Trophoblast cell (in vitro differentiated cells and primary cell): ENCODE results near the gene BNC2.

Experiments used
- DNase-seq, 2 donors: peaks; one replicate each; pipeline ENCODE4 v3.0.0-alpha.2; 2016
- H2AFZ ChIP-seq: 2 replicates; pipeline ENCODE4 v1.6.1; 2013; ENCODE audit warnings: low read length, moderate library complexity, mild to moderate bottlenecking; ENCODE audit not compliant: insufficient read depth, poor library complexity
- H2AK5ac ChIP-seq: 2 replicates; pipeline ENCODE4 v1.6.1; 2013; ENCODE audit warnings: mild to moderate bottlenecking, low read length
- H2BK120ac ChIP-seq: 2 replicates; pipeline ENCODE4 v1.6.1; 2013; ENCODE audit warnings: low read length, mild to moderate bottlenecking, moderate library complexity; ENCODE audit not compliant: insufficient read depth, poor library complexity
- H2BK12ac ChIP-seq: 2 replicates; pipeline ENCODE4 v1.6.1; 2013; ENCODE audit warnings: mild to moderate bottlenecking, low read length, moderate library complexity
- H2BK5ac ChIP-seq: 2 replicates; pipeline ENCODE4 v1.6.1; 2013; ENCODE audit warnings: low read length, low read depth, moderate library complexity, mild to moderate bottlenecking; ENCODE audit not compliant: poor library complexity
- H3K14ac ChIP-seq: 2 replicates; pipeline ENCODE4 v1.6.1; 2013; ENCODE audit warnings: mild to moderate bottlenecking, low read length
- H3K18ac ChIP-seq: 2 replicates; pipeline ENCODE4 v1.6.1; 2013; ENCODE audit warnings: mild to moderate bottlenecking, low read length
- H3K23ac ChIP-seq: 2 replicates; pipeline ENCODE4 v1.6.1; 2013; ENCODE audit warnings: low read length
- H3K27ac ChIP-seq: 2 replicates; pipeline ENCODE4 v1.5.1; 2013; ENCODE audit warnings: low read depth, mild to moderate bottlenecking, inconsistent platforms, low read length, moderate library complexity
- H3K27me3 ChIP-seq: 2 replicates; pipeline ENCODE4 v1.6.1; 2013; ENCODE audit warnings: inconsistent platforms, mild to moderate bottlenecking, low read length, moderate library complexity; ENCODE audit not compliant: insufficient read depth
- H3K36me3 ChIP-seq, 2 experiments: 1 replicate in 1 of 2; 2 replicates in 1 of 2; pipeline ENCODE4 v1.6.1; 2013; ENCODE audit warnings: low read length in 2 of 2, mild to moderate bottlenecking in 2 of 2, moderate library complexity in 1 of 2; ENCODE audit not compliant: insufficient read depth in 2 of 2, control insufficient read depth in 1 of 2
- H3K4ac ChIP-seq: 2 replicates; pipeline ENCODE4 v1.6.1; 2013; ENCODE audit warnings: low read depth, mild to moderate bottlenecking, low read length, moderate library complexity
- H3K4me1 ChIP-seq, 2 experiments: 1 replicate in 1 of 2; 2 replicates in 1 of 2; pipeline ENCODE4 v1.6.1; 2013; ENCODE audit warnings: low read length in 2 of 2, mild to moderate bottlenecking in 2 of 2, moderate library complexity in 1 of 2; ENCODE audit not compliant: insufficient read depth in 2 of 2, control insufficient read depth in 1 of 2
- H3K4me2 ChIP-seq: 2 replicates; pipeline ENCODE4 v1.6.1; 2013; ENCODE audit warnings: inconsistent platforms, mild to moderate bottlenecking, low read length, moderate library complexity
- H3K4me3 ChIP-seq: 2 replicates; pipeline ENCODE4 v1.5.1; 2013; ENCODE audit warnings: mild to moderate bottlenecking, low read depth, low read length, inconsistent platforms
- H3K79me1 ChIP-seq: one replicate; pipeline ENCODE4 v1.6.1; 2013; ENCODE audit warnings: low read length
- H3K79me2 ChIP-seq: 2 replicates; pipeline ENCODE4 v1.6.1; 2013; ENCODE audit warnings: low read length, mild to moderate bottlenecking; ENCODE audit not compliant: control insufficient read depth, insufficient read depth, poor library complexity
- H3K9ac ChIP-seq: 2 replicates; pipeline ENCODE4 v1.6.1; 2013; ENCODE audit warnings: mild to moderate bottlenecking, low read length
- H3K9me3 ChIP-seq: 2 replicates; pipeline ENCODE4 v1.6.1; 2013; ENCODE audit warnings: low read depth, mild to moderate bottlenecking, control low read depth, inconsistent platforms, low read length; ENCODE audit not compliant: insufficient read depth
- H4K12ac ChIP-seq: 2 replicates; pipeline ENCODE4 v1.6.1; 2013; ENCODE audit warnings: low read depth, mild to moderate bottlenecking, low read length, moderate library complexity
- H4K8ac ChIP-seq: 2 replicates; pipeline ENCODE4 v1.6.1; 2013; ENCODE audit warnings: low read depth, mild to moderate bottlenecking, low read length, moderate library complexity
- H4K91ac ChIP-seq: one replicate; pipeline ENCODE4 v1.6.1; 2013; ENCODE audit warnings: low read depth, mild to moderate bottlenecking, low read length, moderate library complexity
- whole genome bisulfite sequencing: extraction: QIAGEN DNeasy Blood & Tissue Kit; methylation state at CpG from one replicate; pipeline ENCODE4 v1.1.7; 2013; ENCODE audit warnings: missing lambda C conversion rate; ENCODE audit not compliant: insufficient read length, insufficient coverage; ENCODE audit errors: extremely low coverage; 5-methylcytosine and 5-hydroxymethylcytosine counted together

The BNC2 gene

DNA sequence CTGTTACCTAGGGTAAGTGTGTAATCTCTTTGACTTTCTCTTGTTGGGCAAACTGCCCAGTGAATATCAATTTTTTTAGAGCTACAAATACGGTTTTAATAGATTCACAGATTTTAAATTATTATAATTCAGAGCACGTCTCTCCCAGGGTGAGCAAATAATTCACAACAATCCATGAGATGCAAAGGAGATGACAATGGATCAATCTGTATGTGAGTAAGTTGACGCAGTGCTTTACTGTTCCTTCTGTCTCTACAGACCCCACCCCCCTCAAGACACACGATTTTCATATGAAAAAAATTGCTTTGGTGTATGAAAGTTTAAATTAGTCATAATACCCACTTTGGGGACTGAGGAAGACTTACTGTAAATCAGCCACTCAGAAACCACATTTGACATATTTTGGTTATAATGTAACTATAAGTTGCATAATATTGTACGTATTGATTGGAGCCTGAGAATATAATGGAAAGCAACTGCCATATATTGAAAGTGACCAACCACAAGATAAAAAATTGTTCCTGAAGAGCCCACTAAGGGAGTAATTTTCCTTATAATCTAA is 201.7 kb downstream of the BNC2 start:
- peaks cover 7 to 11% of the 10 kb centered on the region in 2 experiments for H3K4me1 ChIP-seq
- no peaks in the 10 kb centered on the region for H3K9me3 ChIP-seq
- no peak overlapping the region for H2AFZ ChIP-seq
- no peak overlapping the region for H2BK5ac ChIP-seq
- H3K18ac ChIP-seq = no peak overlapping the region
- H3K9ac ChIP-seq = no peak overlapping the region
- no CpG with 5 or more reads among the region's 5 CpGs for WGBS
- H4K12ac ChIP-seq = no peak overlapping the region
- no peak overlapping the region for H2AK5ac ChIP-seq
- H4K91ac ChIP-seq = no peak overlapping the region
- H4K8ac ChIP-seq = no peak overlapping the region
- no peak for DNase-seq
- no peak overlapping the region for H3K23ac ChIP-seq
- no peak overlapping the region for H3K4me2 ChIP-seq
- no peak overlapping the region for H3K14ac ChIP-seq
- H2BK12ac ChIP-seq = no peak overlapping the region
- no peak overlapping the region for H3K27ac ChIP-seq
- no peaks in the 10 kb centered on the region for H3K36me3 ChIP-seq
- H3K4me3 ChIP-seq = no peak overlapping the region
- no peak overlapping the region for H3K4ac ChIP-seq
- no peak overlapping the region for H2BK120ac ChIP-seq
- no peaks in the 10 kb centered on the region for H3K79me1 ChIP-seq
- H3K79me2 ChIP-seq = no peaks in the 10 kb centered on the region
- H3K27me3 ChIP-seq = no peaks in the 10 kb centered on the region

GRCh38 chr9:16664211-16664610 is 206.3 kb downstream of the BNC2 start:
- Histone ChIP-seq H3K14ac (no peak overlapping the region), H3K4me3 (no peak overlapping the region), H3K9ac (no peak overlapping the region), H3K79me1 (no peaks in the 10 kb centered on the region), H3K4me2 (no peak overlapping the region), H2BK5ac (no peak overlapping the region), H3K23ac (no peak overlapping the region), H3K18ac (no peak overlapping the region), H3K36me3 (no peaks in the 10 kb centered on the region), H2AFZ (no peak overlapping the region), H2BK120ac (no peak overlapping the region), H3K4me1 (peaks cover 0 to 3% of the 10 kb centered on the region in 2 experiments), H4K91ac (no peak overlapping the region), H4K8ac (no peak overlapping the region), H3K9me3 (no peaks in the 10 kb centered on the region), H4K12ac (no peak overlapping the region), H2AK5ac (no peak overlapping the region), H2BK12ac (no peak overlapping the region), H3K27me3 (no peaks in the 10 kb centered on the region), H3K27ac (no peak overlapping the region), H3K79me2 (no peaks in the 10 kb centered on the region), H3K4ac (no peak overlapping the region)
- no peak for DNase-seq
- no CpG with 5 or more reads among the region's 2 CpGs for WGBS

GRCh38 chr9:16661816-16662215 is 208.7 kb downstream of the BNC2 start:
- Histone ChIP-seq H4K12ac (no peak overlapping the region), H3K36me3 (peaks cover 0 to 3% of the 10 kb centered on the region in 2 experiments), H3K4me2 (no peak overlapping the region), H4K8ac (no peak overlapping the region), H2BK12ac (no peak overlapping the region), H3K18ac (no peak overlapping the region), H3K9ac (no peak overlapping the region), H3K14ac (no peak overlapping the region), H2BK5ac (no peak overlapping the region), H2BK120ac (no peak overlapping the region), H3K4me1 (peaks cover 1 to 3% of the 10 kb centered on the region in 2 experiments), H2AFZ (no peak overlapping the region), H3K4ac (no peak overlapping the region), H3K27me3 (no peaks in the 10 kb centered on the region), H3K79me2 (no peaks in the 10 kb centered on the region), H3K23ac (no peak overlapping the region), H2AK5ac (no peak overlapping the region), H3K4me3 (no peak overlapping the region), H3K9me3 (no peaks in the 10 kb centered on the region), H3K27ac (no peak overlapping the region), H4K91ac (no peak overlapping the region), H3K79me1 (no peaks in the 10 kb centered on the region)
- no peak for DNase-seq
- WGBS = no CpG with 5 or more reads among the region's 1 CpG

- H3K79me1 ChIP-seq = peaks cover 6% of the 10 kb centered on the region
- peaks cover 0 to 3% of the 10 kb centered on the region in 2 experiments for H3K36me3 ChIP-seq
- peaks cover 6 to 10% of the 10 kb centered on the region in 2 experiments for H3K4me1 ChIP-seq
- no peak overlapping the region for H3K27ac ChIP-seq
- H2AFZ ChIP-seq = no peak overlapping the region
- H3K4ac ChIP-seq = no peak overlapping the region
- no peak overlapping the region for H3K4me3 ChIP-seq
- no peak overlapping the region for H4K91ac ChIP-seq
- H3K14ac ChIP-seq = no peak overlapping the region
- H3K27me3 ChIP-seq = no peaks in the 10 kb centered on the region
- no peak for DNase-seq
- no peak overlapping the region for H4K12ac ChIP-seq
- H3K4me2 ChIP-seq = no peak overlapping the region
- H3K9ac ChIP-seq = no peak overlapping the region
- H2BK12ac ChIP-seq = no peak overlapping the region
- no peak overlapping the region for H3K18ac ChIP-seq
- H4K8ac ChIP-seq = no peak overlapping the region
- no peak overlapping the region for H2BK5ac ChIP-seq
- H3K23ac ChIP-seq = no peak overlapping the region
- H3K9me3 ChIP-seq = no peaks in the 10 kb centered on the region
- no peaks in the 10 kb centered on the region for H3K79me2 ChIP-seq
- no peak overlapping the region for H2BK120ac ChIP-seq
- peak overlapping the region; percentile 54 for H2AK5ac ChIP-seq
- no CpG with 5 or more reads among the region's 11 CpGs for WGBS
Measured at GRCh38 chr9:16659096-16659495, 211.4 kb downstream of the BNC2 start.
